Effector memory CD8-positive, alpha-beta T cell (primary cell): ENCODE measurements around the gene EYA4.

Experiments used
- ATAC-seq: fragments of 150-1000 bp; cut with Tn5 transposase; replicated peaks from 2 replicates; pipeline ENCODE4 v1.10.0; 2021; ENCODE audit warnings: mild to moderate bottlenecking, moderate library complexity
- DNase-seq, 3 experiments: peaks; one replicate each; pipeline ENCODE4 v3.0.0; 2021
- H3K27ac Mint-ChIP-seq, 2 donors: one replicate each; pipeline ENCODE4 v1.8.0; 2022; ENCODE audit warnings: mild to moderate bottlenecking in 2 of 2, mixed read lengths in 2 of 2, moderate library complexity in 2 of 2
- H3K27me3 Mint-ChIP-seq, 2 donors: one replicate each; pipeline ENCODE4 v1.8.0; 2022; ENCODE audit warnings: mixed read lengths in 2 of 2
- H3K36me3 Mint-ChIP-seq: one replicate; pipeline ENCODE4 v1.8.0; 2022; ENCODE audit warnings: mild to moderate bottlenecking, moderate library complexity, mixed read lengths; ENCODE audit not compliant: insufficient read depth
- H3K4me1 Mint-ChIP-seq, 2 donors: one replicate each; pipeline ENCODE4 v1.8.0; 2022; ENCODE audit warnings: low read depth in 2 of 2, mixed read lengths in 2 of 2
- H3K4me3 Mint-ChIP-seq, 2 donors: one replicate each; pipeline ENCODE4 v1.8.0; 2022; ENCODE audit warnings: mild to moderate bottlenecking in 2 of 2, mixed read lengths in 2 of 2, moderate library complexity in 2 of 2
- H3K9me3 Mint-ChIP-seq, 2 donors: one replicate each; pipeline ENCODE4 v1.8.0; 2022; ENCODE audit warnings: mixed read lengths in 2 of 2

Gene EYA4

DNA sequence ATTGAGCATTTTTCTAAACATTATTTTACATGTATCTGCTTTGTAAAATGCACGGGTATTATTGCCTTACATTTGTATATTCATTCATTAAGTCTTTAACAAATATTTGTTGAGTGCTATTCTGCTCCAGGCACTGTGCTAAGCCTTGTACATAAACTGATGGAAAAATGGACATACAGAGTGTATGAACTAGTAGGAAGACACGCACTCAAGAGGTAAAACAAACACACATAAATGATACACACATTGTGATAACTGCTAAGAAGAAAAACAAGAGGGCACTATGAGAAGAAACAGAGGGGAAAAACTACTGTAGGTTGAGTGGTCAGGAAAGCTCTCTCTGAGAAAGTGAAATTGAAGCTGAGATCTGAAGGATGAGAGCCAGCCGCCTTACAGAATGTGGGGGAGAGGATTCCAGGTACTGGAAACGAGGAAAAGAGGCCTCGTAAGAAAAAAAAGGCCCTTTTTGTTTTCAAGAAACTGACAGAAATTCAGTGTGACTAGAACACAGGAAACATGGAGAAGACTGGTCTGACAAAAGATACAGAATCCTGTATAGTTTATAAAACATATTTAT is 117.5 kb downstream of the EYA4 start:
- H3K36me3 Mint-ChIP-seq, result no peaks in the 10 kb centered on the region
- ATAC-seq (no peak), DNase-seq (no peak)
- H3K27ac Mint-ChIP-seq, result no peak overlapping the region
- H3K27me3 Mint-ChIP-seq, result no peaks in the 10 kb centered on the region
- no peaks in the 10 kb centered on the region for H3K4me1 Mint-ChIP-seq
- H3K4me3 Mint-ChIP-seq, result no peak overlapping the region
- H3K9me3 Mint-ChIP-seq, result peaks cover 0 to 3% of the 10 kb centered on the region in 2 donors

DNA sequence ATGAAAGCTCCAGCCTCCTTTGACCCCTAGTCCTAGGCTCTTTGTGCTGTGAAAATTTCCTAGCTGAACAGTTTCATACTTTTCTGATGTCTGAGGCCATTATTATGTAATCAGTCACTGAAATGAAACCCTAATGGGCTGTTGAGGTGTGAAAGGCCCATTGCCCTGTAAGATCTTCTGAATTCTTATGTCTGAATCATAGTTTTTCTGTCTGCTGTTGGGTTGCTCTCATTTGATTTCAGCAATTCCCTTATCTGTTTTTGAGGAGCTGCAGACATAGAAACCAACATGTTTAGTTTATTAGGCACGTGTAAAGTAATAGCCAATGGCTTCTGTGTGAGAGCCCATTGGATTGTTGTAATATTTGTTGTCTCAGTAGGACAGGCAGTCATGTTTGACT is 118.1 kb downstream of the EYA4 start:
- Mint-ChIP-seq H3K9me3 (peaks cover 0 to 3% of the 10 kb centered on the region in 2 donors), H3K27me3 (no peaks in the 10 kb centered on the region), H3K27ac (no peak overlapping the region), H3K36me3 (no peaks in the 10 kb centered on the region), H3K4me3 (no peak overlapping the region), H3K4me1 (no peaks in the 10 kb centered on the region)
- ATAC-seq (no peak), DNase-seq (no peak)

DNA sequence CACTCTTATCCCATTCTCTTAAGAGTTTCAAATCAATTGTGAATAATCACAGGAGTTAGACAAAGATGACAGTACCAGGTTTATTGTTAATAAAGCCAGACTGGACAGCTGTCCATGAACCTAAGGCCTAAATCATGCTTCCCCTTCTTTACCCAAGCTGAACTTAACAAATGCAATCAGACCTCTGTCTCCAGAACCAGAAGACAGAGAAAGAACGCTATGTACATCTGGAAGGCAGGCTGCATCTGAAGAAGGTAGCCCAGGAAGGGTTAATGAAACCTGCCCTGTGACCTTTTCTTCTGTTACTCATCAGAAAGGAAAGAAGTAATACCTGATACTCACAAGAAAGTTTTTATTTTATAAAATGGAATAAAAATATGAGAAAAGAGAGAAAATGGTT is 118.6 kb downstream of the EYA4 start:
- H3K4me3 Mint-ChIP-seq, result no peak overlapping the region

DNA sequence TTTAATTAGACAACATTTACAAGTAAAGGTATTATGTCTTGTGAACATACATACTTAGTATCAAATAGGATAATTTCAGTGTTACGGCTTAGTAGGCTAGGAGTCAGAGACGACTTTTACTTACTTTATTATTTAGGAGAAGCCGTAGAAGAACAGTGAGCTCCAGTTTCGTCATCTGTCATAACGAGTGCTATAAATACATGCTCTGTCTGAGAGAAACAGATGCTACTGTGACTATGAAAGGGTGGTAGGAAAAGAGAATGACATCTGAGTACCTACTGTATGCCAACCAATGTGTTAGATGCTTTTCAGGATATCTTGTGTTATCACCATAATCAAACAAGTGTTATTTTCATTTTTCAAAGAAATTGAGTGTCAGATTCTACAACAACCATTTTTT is 119.0 kb downstream of the EYA4 start:
- H3K4me3 Mint-ChIP-seq, result no peak overlapping the region
- H3K27me3 Mint-ChIP-seq, result no peaks in the 10 kb centered on the region
- H3K4me1 Mint-ChIP-seq, result no peaks in the 10 kb centered on the region
- no peaks in the 10 kb centered on the region for H3K36me3 Mint-ChIP-seq
- no peak overlapping the region for H3K27ac Mint-ChIP-seq
- ATAC-seq (no peak), DNase-seq (no peak)
- H3K9me3 Mint-ChIP-seq, result peaks cover 0 to 3% of the 10 kb centered on the region in 2 donors

More for the DNA sequence above, 118.6 kb downstream of the EYA4 start:
- peaks cover 0 to 3% of the 10 kb centered on the region in 2 donors for H3K9me3 Mint-ChIP-seq
- H3K36me3 Mint-ChIP-seq, result no peaks in the 10 kb centered on the region
- H3K27ac Mint-ChIP-seq, result no peak overlapping the region
- ATAC-seq (no peak), DNase-seq (no peak)
- no peaks in the 10 kb centered on the region for H3K27me3 Mint-ChIP-seq
- no peaks in the 10 kb centered on the region for H3K4me1 Mint-ChIP-seq

DNA sequence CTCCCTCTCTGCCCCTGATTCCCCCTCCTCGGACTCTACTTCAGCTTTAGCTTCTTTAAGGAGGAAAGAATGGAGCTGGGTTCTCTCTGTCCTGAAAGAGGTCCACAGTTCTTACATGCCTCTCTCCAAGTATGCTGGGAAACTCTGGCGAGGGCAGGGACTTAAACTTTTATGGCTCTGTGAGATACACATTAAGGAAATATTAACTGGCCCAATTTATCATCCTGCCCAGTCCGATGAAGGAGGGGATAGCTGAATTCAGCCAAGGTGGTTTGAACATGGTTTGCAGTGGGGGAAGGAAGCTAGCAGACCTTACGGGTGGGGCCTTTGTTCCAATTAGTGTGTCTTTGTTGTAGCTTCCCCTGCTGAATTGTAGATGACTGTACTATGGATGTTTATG is 121.7 kb downstream of the EYA4 start:
- no peak for ATAC-seq
- Mint-ChIP-seq H3K4me1 (no peaks in the 10 kb centered on the region), H3K9me3 (no peaks in the 10 kb centered on the region), H3K27me3 (no peaks in the 10 kb centered on the region), H3K27ac (no peak overlapping the region), H3K36me3 (no peaks in the 10 kb centered on the region), H3K4me3 (no peak overlapping the region)
- no peak for DNase-seq

DNA sequence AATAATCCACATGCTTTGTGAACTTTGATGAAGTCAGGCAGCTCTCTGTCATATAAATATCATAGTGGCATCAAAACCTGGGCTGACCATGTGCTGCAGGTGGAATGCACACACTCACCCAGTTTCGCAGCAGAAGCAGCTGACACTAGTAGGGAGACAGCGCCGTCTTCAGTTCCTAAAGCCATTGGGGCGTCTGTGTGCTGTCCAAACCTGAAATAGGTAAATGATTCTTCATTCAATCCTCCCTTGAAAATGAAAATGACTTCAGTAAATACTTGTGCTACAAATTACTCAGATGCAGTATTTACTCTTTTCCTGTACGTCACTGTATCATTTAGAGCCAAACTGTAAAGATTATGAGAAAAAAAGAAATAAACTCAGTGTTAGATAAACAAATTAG is 127.5 kb downstream of the EYA4 start:
- Mint-ChIP-seq H3K27ac (no peak overlapping the region), H3K4me3 (no peak overlapping the region), H3K36me3 (no peaks in the 10 kb centered on the region), H3K4me1 (no peaks in the 10 kb centered on the region), H3K27me3 (no peaks in the 10 kb centered on the region), H3K9me3 (no peaks in the 10 kb centered on the region)
- DNase-seq (no peak), ATAC-seq (no peak)

DNA sequence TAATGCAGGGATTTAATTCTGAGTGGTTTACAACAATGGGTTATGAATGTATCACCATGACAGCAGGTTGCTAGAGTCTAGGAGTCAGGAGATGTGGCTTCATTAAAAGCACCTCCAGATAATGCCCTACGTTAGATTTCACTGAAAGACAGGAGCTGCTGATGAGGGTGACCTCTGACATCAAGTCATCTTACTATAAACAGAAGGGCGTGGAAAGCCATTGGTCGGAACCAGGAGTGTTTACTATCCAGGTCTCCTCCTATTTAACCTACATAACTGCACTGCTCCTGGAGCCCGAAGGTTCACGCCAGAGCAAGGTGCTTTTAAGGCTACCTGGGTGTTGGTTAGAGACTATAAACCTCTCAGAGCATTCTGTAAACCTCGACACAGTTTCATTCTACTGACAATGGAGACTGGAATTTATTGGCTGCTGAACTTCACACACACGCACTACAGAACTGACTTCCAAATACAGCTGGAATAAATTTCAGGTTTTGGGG is 128.7 kb downstream of the EYA4 start:
- Mint-ChIP-seq H3K9me3 (no peaks in the 10 kb centered on the region), H3K27me3 (no peaks in the 10 kb centered on the region), H3K4me1 (no peaks in the 10 kb centered on the region), H3K4me3 (no peak overlapping the region), H3K36me3 (no peaks in the 10 kb centered on the region), H3K27ac (no peak overlapping the region)
- ATAC-seq (no peak), DNase-seq (no peak)

DNA sequence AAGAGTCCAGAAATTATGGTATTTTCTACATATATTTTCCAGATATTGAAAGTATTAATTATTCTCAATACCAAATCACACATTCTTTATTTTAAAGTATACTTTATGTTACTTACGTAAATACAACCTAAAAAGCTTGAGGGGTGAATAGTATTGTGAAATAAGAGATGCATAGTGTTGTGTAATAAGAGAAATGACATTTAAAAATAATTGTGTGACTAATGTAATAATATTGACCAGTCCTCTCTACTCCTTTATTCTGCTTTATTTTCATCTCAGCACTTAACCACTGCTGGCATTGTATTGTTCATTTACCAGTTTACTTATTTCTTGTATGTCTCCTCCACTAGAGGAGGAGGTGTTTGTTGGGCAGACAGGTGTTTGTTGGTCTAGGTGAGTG is 135.6 kb downstream of the EYA4 start:
- Mint-ChIP-seq H3K27ac (no peak overlapping the region), H3K36me3 (no peaks in the 10 kb centered on the region), H3K27me3 (no peaks in the 10 kb centered on the region), H3K9me3 (no peaks in the 10 kb centered on the region), H3K4me1 (no peaks in the 10 kb centered on the region), H3K4me3 (no peak overlapping the region)
- ATAC-seq (no peak), DNase-seq (no peak)

DNA sequence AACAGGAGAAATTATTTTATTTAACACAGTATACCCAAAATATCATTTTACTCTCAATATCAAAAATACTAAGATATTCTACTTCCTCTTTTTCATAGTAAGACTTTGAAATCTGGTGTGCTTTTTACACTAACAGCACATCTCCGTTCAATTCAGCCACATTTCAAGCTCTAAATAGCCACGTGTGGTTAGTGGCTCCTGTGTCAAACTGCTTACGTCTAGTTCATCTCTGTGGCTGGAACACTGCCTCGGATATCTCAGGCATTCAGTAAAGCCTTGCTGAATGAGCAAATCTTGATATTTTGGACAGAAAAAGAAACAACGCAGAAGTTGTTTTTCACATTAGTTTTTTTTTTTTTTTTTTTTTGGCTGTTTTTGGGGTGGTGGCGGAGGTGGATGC is 136.1 kb downstream of the EYA4 start:
- Mint-ChIP-seq H3K27ac (no peak overlapping the region), H3K4me1 (no peaks in the 10 kb centered on the region), H3K4me3 (no peak overlapping the region)

DNA sequence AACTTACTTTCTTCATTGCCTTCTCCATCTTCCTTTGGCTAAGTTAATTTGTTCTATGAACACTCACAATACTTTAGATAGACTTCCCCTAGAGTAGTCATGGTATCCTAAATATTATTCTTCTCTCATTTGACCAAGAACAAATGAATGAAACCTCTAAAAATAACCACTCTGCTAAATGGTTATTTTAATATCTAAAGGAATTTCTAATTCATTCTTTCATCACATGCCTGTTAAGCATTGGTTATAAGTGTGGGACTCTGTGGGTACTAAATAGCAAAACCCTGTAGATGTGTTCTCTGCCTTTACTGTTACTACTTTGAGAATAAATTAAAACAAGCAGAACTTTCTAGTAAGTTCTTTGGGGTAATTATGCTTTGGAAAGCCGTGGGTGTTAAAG is 138.9 kb downstream of the EYA4 start:
- ATAC-seq, result no peak
- Mint-ChIP-seq H3K4me1 (no peaks in the 10 kb centered on the region), H3K27ac (no peak overlapping the region), H3K4me3 (no peak overlapping the region), H3K27me3 (no peaks in the 10 kb centered on the region), H3K36me3 (no peaks in the 10 kb centered on the region), H3K9me3 (no peaks in the 10 kb centered on the region)
- no peak for DNase-seq

More for the DNA sequence above, 136.1 kb downstream of the EYA4 start:
- DNase-seq (no peak), ATAC-seq (no peak)
- no peaks in the 10 kb centered on the region for H3K9me3 Mint-ChIP-seq
- no peaks in the 10 kb centered on the region for H3K36me3 Mint-ChIP-seq
- no peaks in the 10 kb centered on the region for H3K27me3 Mint-ChIP-seq

DNA sequence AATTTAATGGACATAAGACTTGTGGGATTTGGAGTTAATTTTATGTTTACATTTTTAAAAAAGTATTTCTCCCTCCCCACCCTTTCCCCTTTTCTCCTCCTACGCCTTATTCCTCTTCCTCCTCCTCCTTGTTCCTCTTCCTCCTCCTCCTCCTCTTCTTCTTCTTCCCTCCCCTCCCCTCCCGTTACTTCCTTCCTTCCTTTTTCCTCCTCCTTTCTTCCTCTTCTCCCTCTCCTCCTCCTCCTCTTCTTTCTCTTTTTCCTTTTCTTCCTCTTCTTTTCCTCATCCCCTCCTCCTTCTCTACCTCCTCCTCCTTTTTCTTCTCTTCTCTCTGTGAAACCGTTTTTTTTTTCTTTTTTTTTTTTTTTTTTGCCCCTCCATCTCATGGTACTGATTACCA is 139.6 kb downstream of the EYA4 start:
- ATAC-seq, result no peak
- no peaks in the 10 kb centered on the region for H3K9me3 Mint-ChIP-seq
- H3K4me3 Mint-ChIP-seq, result no peak overlapping the region
- no peak for DNase-seq
- H3K27ac Mint-ChIP-seq, result no peak overlapping the region
- H3K4me1 Mint-ChIP-seq, result no peaks in the 10 kb centered on the region
- H3K36me3 Mint-ChIP-seq, result no peaks in the 10 kb centered on the region
- H3K27me3 Mint-ChIP-seq, result no peaks in the 10 kb centered on the region

DNA sequence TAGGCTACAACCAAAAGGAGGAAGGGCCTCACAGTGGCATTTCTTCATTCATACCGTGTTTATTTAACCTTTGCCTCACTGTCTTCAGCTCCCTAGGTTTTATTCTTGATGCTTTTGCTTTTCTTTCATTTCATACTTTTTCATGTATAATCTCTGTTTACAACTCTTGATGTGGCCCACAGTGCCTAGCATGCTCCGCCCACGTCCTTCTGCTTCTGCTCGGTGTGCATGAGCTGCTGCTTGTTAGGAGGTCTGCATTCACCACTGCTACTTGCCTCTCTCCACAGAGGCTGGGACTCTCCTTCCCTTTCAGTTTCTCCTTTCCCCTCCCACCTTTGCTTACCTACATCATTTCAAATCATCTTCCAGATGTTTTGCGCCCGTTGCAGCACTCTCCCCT is 147.6 kb downstream of the EYA4 start:
- no peak for ATAC-seq
- Mint-ChIP-seq H3K4me3 (no peak overlapping the region), H3K36me3 (no peaks in the 10 kb centered on the region), H3K4me1 (no peaks in the 10 kb centered on the region), H3K9me3 (peaks cover 0 to 2% of the 10 kb centered on the region in 2 donors), H3K27ac (no peak overlapping the region), H3K27me3 (no peaks in the 10 kb centered on the region)
- no peak for DNase-seq

DNA sequence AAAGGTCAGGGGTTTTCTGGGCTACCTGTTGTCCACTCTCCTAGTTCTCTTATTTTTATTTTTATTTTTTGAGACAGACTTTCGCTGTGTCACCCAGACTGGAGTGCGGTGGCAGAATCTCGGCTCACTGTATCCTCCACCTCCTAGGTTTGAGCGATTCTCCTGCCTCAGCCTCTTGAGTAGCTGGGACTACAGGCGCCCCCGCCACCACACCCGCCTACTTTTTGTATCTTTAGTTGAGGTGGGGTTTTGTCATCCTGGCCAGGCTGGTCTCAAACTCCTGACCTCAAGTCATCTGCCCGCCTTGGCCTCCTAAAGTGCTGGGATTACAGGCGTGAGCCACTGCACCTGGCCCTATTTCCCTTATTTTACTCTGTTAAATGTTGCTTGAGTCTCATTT is 149.0 kb downstream of the EYA4 start:
- H3K36me3 Mint-ChIP-seq, result no peaks in the 10 kb centered on the region
- H3K27ac Mint-ChIP-seq, result no peak overlapping the region
- ATAC-seq, result no peak
- H3K9me3 Mint-ChIP-seq, result peaks cover 0 to 2% of the 10 kb centered on the region in 2 donors
- no peaks in the 10 kb centered on the region for H3K4me1 Mint-ChIP-seq
- no peak overlapping the region for H3K4me3 Mint-ChIP-seq
- no peak for DNase-seq
- H3K27me3 Mint-ChIP-seq, result no peaks in the 10 kb centered on the region

DNA sequence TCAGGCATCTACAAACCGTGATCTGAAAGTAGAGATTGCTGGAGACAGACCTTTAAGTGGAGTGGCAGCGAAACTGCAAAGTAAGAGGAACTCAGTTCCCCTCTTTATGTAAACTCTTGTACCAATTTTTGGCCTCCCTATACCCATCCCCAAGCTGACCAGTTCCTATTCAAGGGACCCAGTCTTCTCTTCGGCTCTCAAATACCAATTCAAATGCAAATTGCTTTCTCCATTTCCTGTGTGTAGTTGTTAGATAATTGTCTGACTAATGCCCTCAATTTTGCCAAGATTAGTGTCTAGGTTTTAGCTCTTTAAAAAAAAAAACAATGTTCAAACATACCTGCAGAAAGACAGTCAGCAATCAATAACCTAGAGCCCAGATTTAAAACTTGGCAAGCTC is 150.9 kb downstream of the EYA4 start:
- no peak for DNase-seq
- Mint-ChIP-seq H3K36me3 (no peaks in the 10 kb centered on the region), H3K4me3 (no peak overlapping the region), H3K9me3 (peaks cover 2 to 6% of the 10 kb centered on the region in 2 donors), H3K27ac (no peak overlapping the region), H3K4me1 (no peaks in the 10 kb centered on the region), H3K27me3 (no peaks in the 10 kb centered on the region)
- ATAC-seq, result no peak

DNA sequence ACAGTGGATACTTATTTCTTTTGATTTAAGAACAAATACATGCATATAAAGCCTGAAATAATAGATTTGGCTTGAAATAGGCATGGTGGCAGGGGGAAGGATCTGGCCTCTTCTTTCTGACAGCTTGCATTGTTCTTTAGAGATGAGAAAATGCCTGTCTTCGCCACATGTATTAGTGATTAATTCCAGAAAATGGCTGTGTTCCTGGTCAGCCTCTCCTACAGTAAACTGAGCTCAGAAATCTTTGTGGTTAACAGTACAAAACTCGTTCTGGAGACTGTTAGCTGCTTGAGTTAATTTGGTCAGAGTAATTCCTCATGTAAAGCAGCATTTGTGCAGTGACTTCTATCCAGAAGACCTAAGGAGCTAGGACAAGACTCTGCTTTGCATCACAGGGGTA is 151.5 kb downstream of the EYA4 start:
- H3K4me3 Mint-ChIP-seq, result no peak overlapping the region
- H3K4me1 Mint-ChIP-seq, result no peaks in the 10 kb centered on the region

More for the DNA sequence above, 151.5 kb downstream of the EYA4 start:
- Mint-ChIP-seq H3K27me3 (no peaks in the 10 kb centered on the region), H3K27ac (no peak overlapping the region), H3K9me3 (peaks cover 2 to 6% of the 10 kb centered on the region in 2 donors), H3K36me3 (no peaks in the 10 kb centered on the region)
- ATAC-seq (no peak), DNase-seq (no peak)
